Stomach (tissue), 9 donors: ENCODE data around the gene ETV7. TPM values are rescaled to one million over a fixed set of nuclear protein-coding genes. Genes with fewer than 3 reads are reported as not detected.
"Not testable (repeated sequence)": the region's sequence is repeated elsewhere in the genome, so short reads cannot be mapped to it uniquely, and the experiment has no call there.

Experiments
- DNase-seq, 2 donors: peaks; one replicate each; pipeline versions ENCODE4 v3.0.0 to v3.0.0-alpha.2; 2013 to 2019
- H3K27ac ChIP-seq, 5 donors: fragments of 200-600 bp in 4 of 5; sonication (generic) in 4 of 5; one replicate each; pipeline ENCODE4 v1.5.1; 2013 to 2019; ENCODE audit warnings: mild to moderate bottlenecking in 1 of 5, moderate library complexity in 1 of 5
- H3K27me3 ChIP-seq, 3 donors: fragments of 200-600 bp; sonication (generic); one replicate each; pipeline ENCODE4 v1.5.1; 2017 to 2019; ENCODE audit warnings: mixed run types in 1 of 3
- H3K36me3 ChIP-seq, 4 donors: fragments of 200-600 bp; sonication (generic); 1 replicate in 3 of 4; 2 replicates in 1 of 4; pipeline ENCODE4 v1.5.1; 2016 to 2019
- H3K4me1 ChIP-seq, 4 donors: fragments of 200-600 bp; sonication (generic); one replicate each; pipeline ENCODE4 v1.5.1; 2016 to 2019
- H3K4me3 ChIP-seq, 4 donors: fragments of 200-600 bp; sonication (generic) in 3 of 4; one replicate each; pipeline ENCODE4 v1.5.1; 2016 to 2019; ENCODE audit warnings: mild to moderate bottlenecking in 1 of 4
- H3K9me3 ChIP-seq, 4 donors: fragments of 200-600 bp; sonication (generic); one replicate each; pipeline ENCODE4 v1.5.1; 2016 to 2019
- EP300 ChIP-seq: sonication (generic); formaldehyde crosslinking; IDR thresholded peaks from one replicate; pipeline ENCODE4 v1.6.1; 2017; ENCODE audit warnings: antibody characterized with exemption
- POLR2A ChIP-seq, 4 donors: fragments of 450-650 bp; IDR thresholded peaks; one replicate each; pipeline ENCODE4 v1.6.1; 2016; ENCODE audit warnings: antibody characterized with exemption in 4 of 4, control low read depth in 2 of 4, mild to moderate bottlenecking in 1 of 4, moderate library complexity in 1 of 4
- POLR2AphosphoS5 ChIP-seq, 3 donors: sonication (generic); formaldehyde crosslinking; IDR thresholded peaks; one replicate each; pipeline ENCODE4 v1.6.1; 2016; ENCODE audit warnings: antibody characterized with exemption in 3 of 3
- WGBS, 5 donors: extraction: QIAGEN DNeasy Blood & Tissue Kit in 3 of 5; methylation state at CpG; one replicate each; pipeline versions ENCODE4 v1.1.5 to v1.1.7; 2013 to 2018; 5-methylcytosine and 5-hydroxymethylcytosine counted together
- intact Hi-C: fragments of 100-400 bp; cut with DNase I; formaldehyde crosslinking; loops from one replicate; pipeline ENCODE4 v1.15.1; 2023; ENCODE audit warnings: low total_unique reads
- polyA plus RNA-seq, 3 donors: library from polyadenylated mRNA; stranded (reverse); fragments of 200-250 nt; gene quantifications; one replicate each; pipeline ENCODE4 v1.2.3, GENCODE V29; 2013
- total RNA-seq, 5 donors: library from RNA; depleted of rRNA; stranded (reverse); fragments of >200 nt; gene quantifications; one replicate each; pipeline versions ENCODE4 v1.1.0 to v1.2.3, GENCODE V29; 2014 to 2016
- TF ChIP-seq, protein P1 (sequence below), 7 experiments: fragments of 450-650 bp in 4 of 7; fragments of 200-600 bp in 3 of 7; sonication (generic) in 3 of 7; IDR thresholded peaks; one replicate each; pipeline ENCODE4 v1.5.1; 2016 to 2019; ENCODE audit warnings: antibody characterized with exemption in 7 of 7, control low read depth in 2 of 7, mild to moderate bottlenecking in 1 of 7
- donor health status: healthy with polysubstance abuse.
- donor health status: Bipolar disorder and iron deficiency.
- donor health status: healthy.

ETV7 gene
- total and polyA plus RNA-seq, 8 donors, result 0.37 to 20.4 (median 4.8) TPM; not detected in 1

- H3K36me3 ChIP-seq, result no peaks in the 10 kb centered on the region
- peak overlapping the region; percentile 68 to 90 (median 82) for H3K27ac ChIP-seq
- H3K4me1 ChIP-seq, result peaks cover 5 to 16% (median 11%) of the 10 kb centered on the region in 4 donors
- no peak for TF ChIP-seq POLR2A (IDR thresholded peaks at IDR 0.05)
- no peak for DNase-seq
- WGBS, 5 donors, result 5 to 13% (median 10%) methylated on average over 4 of the region's 4 CpGs
- H3K27me3 ChIP-seq, result no peaks in the 10 kb centered on the region
- H3K9me3 ChIP-seq, result no peaks in the 10 kb centered on the region
- H3K4me3 ChIP-seq, result peak overlapping the region; percentile 46 to 56 (median 52)
- intact Hi-C loops, result no loop called here
Measured at GRCh38 chr6:36422714-36423100, 35.2 kb upstream of the ETV7 start.

GRCh38 chr6:36419310-36419709, 31.8 kb upstream of the ETV7 start:
- WGBS, 5 donors, result 54 to 86% (median 68%) methylated on average over 1 of the region's 1 CpG
- no peak for DNase-seq
- no peak for TF ChIP-seq EP300
- H3K36me3 ChIP-seq, result no peaks in the 10 kb centered on the region
- intact Hi-C loops, result no loop called here
- peaks cover 5 to 16% (median 11%) of the 10 kb centered on the region in 4 donors for H3K4me1 ChIP-seq
- H3K27ac ChIP-seq, result no peak overlapping the region
- H3K9me3 ChIP-seq, result no peaks in the 10 kb centered on the region
- no peak overlapping the region for H3K4me3 ChIP-seq
- no peaks in the 10 kb centered on the region for H3K27me3 ChIP-seq

DNA sequence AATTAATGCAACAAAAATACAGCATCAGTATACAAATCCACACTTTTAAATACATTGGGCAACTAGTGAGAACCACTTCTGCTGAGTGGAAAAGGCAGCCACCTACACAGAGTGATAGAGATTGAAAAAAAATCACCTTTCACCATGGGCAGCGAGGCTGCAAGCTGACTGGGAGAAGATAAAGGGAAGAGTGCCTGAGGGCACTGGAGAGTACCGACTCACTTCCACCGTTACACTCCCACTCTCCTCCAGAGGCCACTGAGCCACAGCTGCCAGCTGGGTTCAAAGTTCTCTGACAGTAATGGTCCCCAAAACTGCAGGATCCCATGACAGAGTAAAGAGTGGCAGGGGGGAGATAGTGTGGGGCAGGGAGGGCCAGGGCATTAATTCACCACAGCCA, 31.1 kb upstream of the ETV7 start:
- peaks cover 0 to 2% (median 0%) of the 10 kb centered on the region in 4 donors for H3K9me3 ChIP-seq
- H3K36me3 ChIP-seq, result no peaks in the 10 kb centered on the region
- H3K27ac ChIP-seq, result no peak overlapping the region
- peaks cover 5 to 9% (median 8%) of the 10 kb centered on the region in 4 donors for H3K4me1 ChIP-seq
- TF ChIP-seq POLR2AphosphoS5 (IDR thresholded peaks at IDR 0.05) (no peak), POLR2A (IDR thresholded peaks at IDR 0.05) (no peak), EP300 (no peak)
- TF ChIP-seq, protein P1, sequence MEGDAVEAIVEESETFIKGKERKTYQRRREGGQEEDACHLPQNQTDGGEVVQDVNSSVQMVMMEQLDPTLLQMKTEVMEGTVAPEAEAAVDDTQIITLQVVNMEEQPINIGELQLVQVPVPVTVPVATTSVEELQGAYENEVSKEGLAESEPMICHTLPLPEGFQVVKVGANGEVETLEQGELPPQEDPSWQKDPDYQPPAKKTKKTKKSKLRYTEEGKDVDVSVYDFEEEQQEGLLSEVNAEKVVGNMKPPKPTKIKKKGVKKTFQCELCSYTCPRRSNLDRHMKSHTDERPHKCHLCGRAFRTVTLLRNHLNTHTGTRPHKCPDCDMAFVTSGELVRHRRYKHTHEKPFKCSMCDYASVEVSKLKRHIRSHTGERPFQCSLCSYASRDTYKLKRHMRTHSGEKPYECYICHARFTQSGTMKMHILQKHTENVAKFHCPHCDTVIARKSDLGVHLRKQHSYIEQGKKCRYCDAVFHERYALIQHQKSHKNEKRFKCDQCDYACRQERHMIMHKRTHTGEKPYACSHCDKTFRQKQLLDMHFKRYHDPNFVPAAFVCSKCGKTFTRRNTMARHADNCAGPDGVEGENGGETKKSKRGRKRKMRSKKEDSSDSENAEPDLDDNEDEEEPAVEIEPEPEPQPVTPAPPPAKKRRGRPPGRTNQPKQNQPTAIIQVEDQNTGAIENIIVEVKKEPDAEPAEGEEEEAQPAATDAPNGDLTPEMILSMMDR (IDR thresholded peaks at IDR 0.05), result no peak
- no peak for DNase-seq
- no peak overlapping the region for H3K4me3 ChIP-seq
- H3K27me3 ChIP-seq, result no peaks in the 10 kb centered on the region
- intact Hi-C loops, result no loop called here
- WGBS, 5 donors, result 79 to 93% (median 83%) methylated on average over 3 of the region's 3 CpGs

- Histone ChIP-seq H3K27ac (no peak overlapping the region), H3K36me3 (no peaks in the 10 kb centered on the region), H3K9me3 (peaks cover 0 to 8% (median 0%) of the 10 kb centered on the region in 4 donors), H3K27me3 (no peaks in the 10 kb centered on the region), H3K4me1 (no peaks in the 10 kb centered on the region), H3K4me3 (no peak overlapping the region)
- TF ChIP-seq POLR2A (IDR thresholded peaks at IDR 0.05) (no peak), POLR2AphosphoS5 (IDR thresholded peaks at IDR 0.05) (no peak), EP300 (no peak)
- TF ChIP-seq, protein P1 (IDR thresholded peaks at IDR 0.05), result no peak
- intact Hi-C loops, result no loop called here
- no peak for DNase-seq
- 15 to 29% (median 27%) methylated on average over 1 of the region's 1 CpG for WGBS, 5 donors
Measured at GRCh38 chr6:36414481-36414880, 27.0 kb upstream of the ETV7 start.

DNA sequence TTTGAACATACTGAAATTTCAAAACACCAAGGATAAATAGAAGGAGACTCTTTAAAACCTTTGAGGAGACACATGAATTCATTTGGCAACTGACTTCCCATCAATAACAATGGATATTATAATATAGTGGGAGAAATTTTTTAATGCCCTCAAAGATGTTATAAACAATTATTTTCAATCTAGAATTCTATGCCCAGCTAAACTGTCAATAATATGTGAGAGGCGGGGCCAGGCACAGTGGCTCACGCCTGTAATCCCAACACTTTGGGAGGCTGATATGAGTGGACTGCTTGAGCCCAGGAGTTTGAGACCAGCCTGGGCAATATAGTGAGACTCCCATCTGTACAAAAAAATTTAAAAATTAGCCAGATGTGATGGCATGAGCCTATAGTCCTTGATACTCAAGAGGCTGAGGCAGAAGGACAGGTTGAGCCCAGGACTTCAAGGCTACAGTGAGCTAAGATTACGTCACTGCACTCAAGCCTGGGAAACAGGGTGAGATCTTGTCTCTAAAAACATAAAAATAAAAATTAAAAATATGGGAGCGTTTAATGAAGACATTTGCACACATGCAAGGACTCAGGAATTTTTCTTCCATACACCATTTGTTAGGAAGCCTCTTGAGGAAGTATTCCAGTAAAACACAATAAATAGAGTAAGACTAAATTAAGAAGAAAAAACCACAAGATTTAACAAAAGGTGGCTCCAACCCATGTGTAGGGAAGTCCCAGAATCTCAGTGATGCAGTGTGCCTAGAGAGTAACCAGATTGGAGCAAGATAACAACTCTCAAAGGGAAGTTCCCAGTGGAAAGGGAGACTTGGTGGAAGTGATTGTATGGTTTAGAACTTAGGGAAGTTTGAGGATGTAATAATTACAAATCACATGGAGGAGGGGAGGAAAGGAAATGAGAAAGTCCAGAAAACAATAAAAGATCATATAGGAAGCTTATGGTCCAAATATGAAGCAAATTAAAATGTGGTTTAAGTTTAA, 26.3 kb upstream of the ETV7 start:
- Histone ChIP-seq H3K9me3 (peaks cover 0 to 8% (median 0%) of the 10 kb centered on the region in 4 donors), H3K27ac (no peak overlapping the region), H3K4me1 (no peaks in the 10 kb centered on the region), H3K4me3 (no peak overlapping the region), H3K36me3 (no peaks in the 10 kb centered on the region), H3K27me3 (no peaks in the 10 kb centered on the region)
- no peak for TF ChIP-seq POLR2AphosphoS5 (IDR thresholded peaks at IDR 0.05)
- no peak for TF ChIP-seq EP300
- TF ChIP-seq, protein P1 (IDR thresholded peaks at IDR 0.05), result no peak
- no peak for TF ChIP-seq POLR2A (IDR thresholded peaks at IDR 0.05)
- intact Hi-C loops, result no loop called here
- DNase-seq, result no peak
- WGBS, 5 donors, result 90 to 96% (median 92%) methylated on average over 4 of the region's 4 CpGs

GRCh38 chr6:36409718-36410117, 22.2 kb upstream of the ETV7 start:
- H3K27ac ChIP-seq, H3K9me3 ChIP-seq, H3K4me3 ChIP-seq, H3K4me1 ChIP-seq, DNase-seq, intact Hi-C loops, H3K36me3 ChIP-seq: not testable (repeated sequence)
- peaks cover 0 to 10% (median 0%) of the 10 kb centered on the region in 3 donors for H3K27me3 ChIP-seq
- WGBS, 5 donors, result 73 to 89% (median 80%) methylated on average over 5 of the region's 5 CpGs
